ENCODE results near the gene ARHGAP6.

ARHGAP6 gene

GRCh38 chrX:11290416-11291102, 375.2 kb downstream of the ARHGAP6 start:
- H3K27ac ChIP-seq, result no peak overlapping the region
- TF ChIP-seq, protein P1, sequence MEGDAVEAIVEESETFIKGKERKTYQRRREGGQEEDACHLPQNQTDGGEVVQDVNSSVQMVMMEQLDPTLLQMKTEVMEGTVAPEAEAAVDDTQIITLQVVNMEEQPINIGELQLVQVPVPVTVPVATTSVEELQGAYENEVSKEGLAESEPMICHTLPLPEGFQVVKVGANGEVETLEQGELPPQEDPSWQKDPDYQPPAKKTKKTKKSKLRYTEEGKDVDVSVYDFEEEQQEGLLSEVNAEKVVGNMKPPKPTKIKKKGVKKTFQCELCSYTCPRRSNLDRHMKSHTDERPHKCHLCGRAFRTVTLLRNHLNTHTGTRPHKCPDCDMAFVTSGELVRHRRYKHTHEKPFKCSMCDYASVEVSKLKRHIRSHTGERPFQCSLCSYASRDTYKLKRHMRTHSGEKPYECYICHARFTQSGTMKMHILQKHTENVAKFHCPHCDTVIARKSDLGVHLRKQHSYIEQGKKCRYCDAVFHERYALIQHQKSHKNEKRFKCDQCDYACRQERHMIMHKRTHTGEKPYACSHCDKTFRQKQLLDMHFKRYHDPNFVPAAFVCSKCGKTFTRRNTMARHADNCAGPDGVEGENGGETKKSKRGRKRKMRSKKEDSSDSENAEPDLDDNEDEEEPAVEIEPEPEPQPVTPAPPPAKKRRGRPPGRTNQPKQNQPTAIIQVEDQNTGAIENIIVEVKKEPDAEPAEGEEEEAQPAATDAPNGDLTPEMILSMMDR (IDR thresholded peaks at IDR 0.05), result no peak
- no peak for DNase-seq (ENCODE audit: low spot score)
- no peak overlapping the region for H3K4me3 ChIP-seq

GRCh38 chrX:11287505-11287904, 378.2 kb downstream of the ARHGAP6 start:
- DNase-seq (ENCODE audit: low spot score), result no peak
- Histone ChIP-seq H3K4me3 (no peak overlapping the region), H3K27ac (no peak overlapping the region)
- TF ChIP-seq, protein P1 (IDR thresholded peaks at IDR 0.05), result no peak

- no peak overlapping the region for H3K4me3 ChIP-seq
- TF ChIP-seq, protein P1 (IDR thresholded peaks at IDR 0.05), result no peak
- no peak for DNase-seq (ENCODE audit: low spot score)
- no peak overlapping the region for H3K27ac ChIP-seq
Measured at GRCh38 chrX:11285651-11286050, 380.1 kb downstream of the ARHGAP6 start.

GRCh38 chrX:11282043-11282442, 383.7 kb downstream of the ARHGAP6 start:
- no peak for DNase-seq (ENCODE audit: low spot score)
- no peak overlapping the region for H3K4me3 ChIP-seq
- TF ChIP-seq, protein P1 (IDR thresholded peaks at IDR 0.05), result no peak
- H3K27ac ChIP-seq, result no peak overlapping the region

- no peak overlapping the region for H3K4me3 ChIP-seq
- DNase-seq (ENCODE audit: low spot score), result no peak
- H3K27ac ChIP-seq, result no peak overlapping the region
- TF ChIP-seq, protein P1 (IDR thresholded peaks at IDR 0.05), result no peak
Measured at GRCh38 chrX:11273544-11273943, 392.2 kb downstream of the ARHGAP6 start.

- H3K27ac ChIP-seq, result no peak overlapping the region
- no peak overlapping the region for H3K4me3 ChIP-seq
- DNase-seq (ENCODE audit: low spot score), result no peak
- TF ChIP-seq, protein P1 (IDR thresholded peaks at IDR 0.05), result no peak
Measured at GRCh38 chrX:11272863-11273262, 392.9 kb downstream of the ARHGAP6 start.

- DNase-seq (ENCODE audit: low spot score), result no peak
- Histone ChIP-seq H3K4me3 (no peak overlapping the region), H3K27ac (no peak overlapping the region)
- TF ChIP-seq, protein P1 (IDR thresholded peaks at IDR 0.05), result no peak
Measured at GRCh38 chrX:11272290-11272689, 393.4 kb downstream of the ARHGAP6 start.
